H1 (cell line): ENCODE results near the gene SUMF1. TPM values are rescaled to one million over a fixed set of nuclear protein-coding genes. Genes with fewer than 3 reads are reported as not detected.

ENCODE experiments used
- CHD7 ChIP-seq: fragments of 300-600 bp; sonication (generic); IDR thresholded peaks from 2 replicates; pipeline ENCODE4 v1.7.1; 2012; ENCODE audit warnings: low read length, moderate library complexity, mild to moderate bottlenecking, inconsistent platforms; ENCODE audit not compliant: insufficient replicate concordance
- CREB1 ChIP-seq: IDR thresholded peaks from 2 replicates; pipeline ENCODE4 v1.6.1; 2012; ENCODE audit warnings: inconsistent platforms
- KDM4A ChIP-seq: IDR thresholded peaks from one replicate; pipeline ENCODE4 v1.7.1; 2012; ENCODE audit warnings: low read depth, mild to moderate bottlenecking, moderate library complexity, low read length, inconsistent platforms; ENCODE audit not compliant: severe bottlenecking
- POLR2AphosphoS5 ChIP-seq: IDR thresholded peaks from 2 replicates; pipeline ENCODE4 v1.6.1; 2011; ENCODE audit warnings: low read depth, low read length
- RNF2 ChIP-seq: fragments of 200-900, 300-1000 bp; sonication (generic); IDR thresholded peaks from 2 replicates; pipeline ENCODE4 v1.7.1; 2016; ENCODE audit warnings: borderline replicate concordance, low read depth, mild to moderate bottlenecking, antibody characterized with exemption, low read length; ENCODE audit not compliant: poor library complexity, severe bottlenecking; ENCODE audit errors: missing control alignments
- RXRA ChIP-seq: IDR thresholded peaks from 2 replicates; pipeline ENCODE4 v1.6.1; 2011; ENCODE audit warnings: low read depth, mild to moderate bottlenecking, low read length, moderate library complexity; ENCODE audit not compliant: insufficient read depth
- SRF ChIP-seq: IDR thresholded peaks from 2 replicates; pipeline ENCODE4 v1.6.1; 2011; ENCODE audit warnings: mild to moderate bottlenecking, low read depth, low read length, moderate library complexity
- SUZ12 ChIP-seq: fragments of 200-600 bp; sonication (generic); IDR thresholded peaks from 2 replicates; pipeline ENCODE4 v1.6.1; 2012; ENCODE audit warnings: mild to moderate bottlenecking, inconsistent platforms, low read length, moderate library complexity, mixed read lengths
- ZNF274 ChIP-seq: IDR thresholded peaks from 2 replicates; pipeline ENCODE4 v1.7.0; 2012; ENCODE audit warnings: low read length, borderline replicate concordance; ENCODE audit errors: extremely low read depth
- polyA plus RNA-seq, 7 experiments: library from polyadenylated mRNA; depleted of rRNA in 3 of 7; stranded (reverse) in 5 of 7; unstranded in 2 of 7; fragments of >200 nt in 5 of 7; fragments of 200-250 nt in 2 of 7; gene quantifications; 1 replicate in 5 of 7; 2 replicates in 1 of 7; 4 replicates in 1 of 7; pipeline versions ENCODE4 v1.2.1 to v1.2.3, GENCODE V29; 2011 to 2013; ENCODE audit warnings: missing spikeins in 2 of 7, mixed read lengths in 2 of 7
- total RNA-seq: library from RNA; stranded (reverse); fragmentation: NEBNext Ultra II Directional; extraction: Animal tissue kit (Norgen Biotek cat#: 25700); gene quantifications from 2 replicates; pipeline ENCODE4 v1.2.1, GENCODE V29; 2021
- TF ChIP-seq, protein P1 (sequence below): IDR thresholded peaks from 2 replicates; pipeline ENCODE4 v1.6.1; 2012; ENCODE audit warnings: inconsistent platforms

SUMF1 gene
- total and polyA plus RNA-seq, 2 of the 8 experiments (the other 6 are each of a cell fraction or from before 2014, with no cell fraction given): 12.5 to 15.0 TPM

DNA sequence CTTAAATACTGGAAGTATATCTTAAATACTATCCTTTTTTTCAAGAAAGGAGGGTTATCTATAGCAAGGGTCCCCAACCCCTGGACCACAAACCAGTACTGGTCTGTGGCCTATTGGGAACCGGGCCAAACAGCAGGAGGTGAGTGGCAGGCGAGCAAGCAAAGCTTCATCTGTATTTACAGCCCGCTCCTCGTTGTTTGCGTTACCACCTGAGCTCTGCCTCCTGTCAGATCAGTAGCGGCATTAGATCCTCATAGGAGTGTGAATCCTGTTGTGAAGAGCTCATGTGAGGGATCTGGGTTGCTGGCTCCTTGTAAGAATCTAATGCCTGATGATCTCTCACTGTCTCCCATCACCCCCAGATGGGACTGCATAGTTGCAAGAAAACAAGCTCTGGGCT is 26.1 kb downstream of the SUMF1 start (continued):
- no peak for TF ChIP-seq CHD7
- TF ChIP-seq SRF: no peak
- no peak for TF ChIP-seq CREB1
- no peak for TF ChIP-seq KDM4A
- TF ChIP-seq, protein P1, sequence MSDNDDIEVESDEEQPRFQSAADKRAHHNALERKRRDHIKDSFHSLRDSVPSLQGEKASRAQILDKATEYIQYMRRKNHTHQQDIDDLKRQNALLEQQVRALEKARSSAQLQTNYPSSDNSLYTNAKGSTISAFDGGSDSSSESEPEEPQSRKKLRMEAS: no peak
- TF ChIP-seq ZNF274: no peak
- no peak for TF ChIP-seq RNF2
- no peak for TF ChIP-seq POLR2AphosphoS5
- no peak for TF ChIP-seq SUZ12
- no peak for TF ChIP-seq RXRA
